GM23338 (cell line): ENCODE measurements around the gene PRRT1. TPM values are rescaled to one million over a fixed set of nuclear protein-coding genes. Genes with fewer than 3 reads are reported as not detected.

Experiments used
- ATAC-seq: fragments of 200-7000 bp; cut with Tn5 transposase; 3 replicates; pipeline ENCODE4 v1.9.1; 2020
- DNase-seq: peaks from one replicate; pipeline ENCODE4 v3.0.0-alpha.2; 2015; ENCODE audit warnings: low spot score
- H2AFZ ChIP-seq: fragments of 200-600 bp; sonication (generic); 2 replicates; pipeline ENCODE4 v1.8.0; 2016; ENCODE audit warnings: antibody characterized with exemption, mild to moderate bottlenecking, moderate library complexity
- H3F3A ChIP-seq: fragments of 200-600 bp; sonication (generic); replicated peaks from 2 replicates; pipeline ENCODE4 v1.8.0; 2017; ENCODE audit warnings: antibody characterized with exemption, mixed run types, low read depth
- H3K27ac ChIP-seq: fragments of 200-600 bp; sonication (generic); 2 replicates; pipeline ENCODE4 v1.6.1; 2016; ENCODE audit warnings: low read depth
- H3K27me3 ChIP-seq: fragments of 200-600 bp; sonication (generic); 2 replicates; pipeline ENCODE4 v1.8.0; 2016; ENCODE audit warnings: mild to moderate bottlenecking, mixed run types, moderate library complexity; ENCODE audit not compliant: insufficient read depth
- H3K36me3 ChIP-seq: fragments of 200-600 bp; sonication (generic); 2 replicates; pipeline ENCODE4 v1.8.0; 2016; ENCODE audit warnings: mild to moderate bottlenecking; ENCODE audit not compliant: insufficient read depth
- H3K4me1 ChIP-seq: fragments of 200-600 bp; sonication (generic); 2 replicates; pipeline ENCODE4 v1.8.0; 2016; ENCODE audit warnings: mild to moderate bottlenecking, moderate library complexity; ENCODE audit not compliant: insufficient read depth
- H3K4me2 ChIP-seq: fragments of 200-600 bp; sonication (generic); 2 replicates; pipeline ENCODE4 v1.7.1; 2017; ENCODE audit warnings: mixed run types
- H3K4me3 ChIP-seq: fragments of 200-600 bp; sonication (generic); 2 replicates; pipeline ENCODE4 v1.6.1; 2016; ENCODE audit warnings: mixed run types
- H3K79me2 ChIP-seq: fragments of 200-600 bp; sonication (generic); replicated peaks from 2 replicates; pipeline ENCODE4 v1.8.0; 2017; ENCODE audit warnings: mild to moderate bottlenecking; ENCODE audit not compliant: insufficient read depth
- H3K9me2 ChIP-seq: fragments of 200-600 bp; sonication (generic); 2 replicates; pipeline ENCODE4 v1.8.0; 2017; ENCODE audit not compliant: insufficient read depth
- H4K20me1 ChIP-seq: fragments of 200-600 bp; sonication (generic); replicated peaks from 2 replicates; pipeline ENCODE4 v1.8.0; 2017; ENCODE audit warnings: mild to moderate bottlenecking; ENCODE audit not compliant: insufficient read depth
- H3K27ac Mint-ChIP-seq: 2 replicates; pipeline ENCODE4 v1.8.0; 2020; ENCODE audit warnings: inconsistent platforms, mild to moderate bottlenecking, moderate library complexity, mixed read lengths
- H3K27me3 Mint-ChIP-seq: 3 replicates; pipeline ENCODE4 v1.8.0; 2022; ENCODE audit warnings: low read depth, mild to moderate bottlenecking, moderate library complexity, mixed read lengths, inconsistent platforms; ENCODE audit not compliant: insufficient read depth, poor library complexity
- H3K36me3 Mint-ChIP-seq: 3 replicates; pipeline ENCODE4 v1.8.0; 2021; ENCODE audit warnings: low read depth, mild to moderate bottlenecking, inconsistent platforms, moderate library complexity, mixed read lengths
- H3K4me1 Mint-ChIP-seq: 3 replicates; pipeline ENCODE4 v1.8.0; 2020; ENCODE audit warnings: mild to moderate bottlenecking, inconsistent platforms, mixed read lengths
- H3K4me3 Mint-ChIP-seq: 3 replicates; pipeline ENCODE4 v1.8.0; 2021; ENCODE audit warnings: moderate library complexity, mild to moderate bottlenecking, inconsistent platforms, mixed read lengths
- H3K9me3 Mint-ChIP-seq: 3 replicates; pipeline ENCODE4 v1.8.0; 2020; ENCODE audit warnings: moderate library complexity, mild to moderate bottlenecking, inconsistent platforms, mixed read lengths
- CREB1 ChIP-seq: fragments of 250-450 bp; sonication (Bioruptor Pico); IDR thresholded peaks from 2 replicates; pipeline ENCODE4 v1.5.0; 2020; ENCODE audit warnings: low read depth, mild to moderate bottlenecking, moderate library complexity
- CTCF ChIP-seq, 2 experiments: fragments of 200-600 bp in 1 of 2; sonication (generic) in 1 of 2; conservative IDR thresholded peaks; 2 replicates each; pipeline versions ENCODE4 v1.5.1 to v1.6.1; 2016 to 2017; ENCODE audit warnings: antibody characterized with exemption in 2 of 2, low read depth in 2 of 2, mild to moderate bottlenecking in 2 of 2, moderate library complexity in 1 of 2
- ETS1 ChIP-seq: IDR thresholded peaks from 2 replicates; pipeline ENCODE4 v1.6.1; 2016; ENCODE audit warnings: antibody characterized with exemption
- EZH2phosphoT487 ChIP-seq: fragments of 200-600 bp; sonication (generic); IDR thresholded peaks from one replicate; pipeline ENCODE4 v1.8.1; 2018; ENCODE audit warnings: antibody characterized with exemption; ENCODE audit not compliant: unreplicated experiment
- POLR2AphosphoS5 ChIP-seq: IDR thresholded peaks from 2 replicates; pipeline ENCODE4 v1.6.1; 2016; ENCODE audit warnings: antibody characterized with exemption, low read depth
- ZNF114 ChIP-seq: fragments of 250-450 bp; sonication (Bioruptor Pico); IDR thresholded peaks from 2 replicates; pipeline ENCODE4 v1.5.0; 2020; ENCODE audit warnings: mild to moderate bottlenecking, moderate library complexity
- ZNF331 ChIP-seq: fragments of 250-450 bp; sonication (Bioruptor Pico); IDR thresholded peaks from 2 replicates; pipeline ENCODE4 v1.5.0; 2020; ENCODE audit warnings: low read depth, mild to moderate bottlenecking, moderate library complexity
- ZNF462 ChIP-seq: fragments of 250-450 bp; sonication (Bioruptor Pico); IDR thresholded peaks from 2 replicates; pipeline ENCODE4 v1.5.0; 2020; ENCODE audit warnings: mild to moderate bottlenecking, moderate library complexity
- polyA plus RNA-seq: library from polyadenylated mRNA; unstranded; fragments of >200 nt; fragmentation: Nextera tagmentation; extraction: Ambion mirVana; gene quantifications from 2 replicates; pipeline ENCODE4 v1.2.1, GENCODE V29; 2016
- total RNA-seq: library from RNA; depleted of rRNA; stranded (reverse); fragments of >200 nt; shearing (Covaris generic); gene quantifications from 2 replicates; pipeline ENCODE4 v1.2.3, GENCODE V29; 2014

The PRRT1 gene
- total and polyA plus RNA-seq, 2 experiments from 2014 or later: 2.7 TPM; not detected in 1

- no peak overlapping the region for H3K4me3 Mint-ChIP-seq
- ATAC-seq (no peak), DNase-seq (no peak)
- peaks cover 13% of the 10 kb centered on the region for H3K79me2 ChIP-seq
- H2AFZ ChIP-seq: no peak overlapping the region
- H4K20me1 ChIP-seq: no peaks in the 10 kb centered on the region
- no peaks in the 10 kb centered on the region for H3K27me3 ChIP-seq
- no peak overlapping the region for H3K4me3 ChIP-seq
- H3K36me3 Mint-ChIP-seq: peaks cover 62% of the 10 kb centered on the region
- no peak overlapping the region for H3K27ac ChIP-seq
- H3K9me2 ChIP-seq: no peaks in the 10 kb centered on the region
- no peaks in the 10 kb centered on the region for H3K9me3 Mint-ChIP-seq
- TF ChIP-seq ZNF114 (CRISPR knock-in tag) (no peak), CTCF (conservative IDR thresholded peaks at IDR 0.05; ENCODE audit: low read depth in 2 of 2) (0 out of 4 replicates have a peak, but pooled peaks of 1 of the 2 experiments have one; percentile 13)
- H3K4me1 Mint-ChIP-seq: peaks cover 35% of the 10 kb centered on the region
- peaks cover 14% of the 10 kb centered on the region for H3F3A ChIP-seq
- H3K4me2 ChIP-seq: no peak overlapping the region
- no peak overlapping the region for H3K27ac Mint-ChIP-seq
- peaks cover 9% of the 10 kb centered on the region; the same call in 1 of the 2 replicates for H3K4me1 ChIP-seq
- H3K27me3 Mint-ChIP-seq: peaks cover 19% of the 10 kb centered on the region
- peaks cover 2% of the 10 kb centered on the region; the same call in 1 of the 2 replicates for H3K36me3 ChIP-seq
Measured at GRCh38 chr6:32181915-32182529, 30.3 kb upstream of the PRRT1 start.

GRCh38 chr6:32181148-32181702 lies 29.5 kb upstream of the PRRT1 start:
- no peaks in the 10 kb centered on the region for H3K9me3 Mint-ChIP-seq
- Histone ChIP-seq H3K27me3 (no peaks in the 10 kb centered on the region), H3K4me3 (no peak overlapping the region), H4K20me1 (no peaks in the 10 kb centered on the region), H3K4me2 (no peak overlapping the region), H3K79me2 (peaks cover 13% of the 10 kb centered on the region), H3K36me3 (peaks cover 2% of the 10 kb centered on the region; the same call in 1 of the 2 replicates), H3K27ac (no peak overlapping the region), H3K9me2 (no peaks in the 10 kb centered on the region), H3K4me1 (peaks cover 13% of the 10 kb centered on the region; the same call in 1 of the 2 replicates), H2AFZ (no peak overlapping the region), H3F3A (peaks cover 12% of the 10 kb centered on the region)
- peaks cover 54% of the 10 kb centered on the region for H3K36me3 Mint-ChIP-seq
- H3K27me3 Mint-ChIP-seq: peaks cover 23% of the 10 kb centered on the region
- H3K4me1 Mint-ChIP-seq: peaks cover 36% of the 10 kb centered on the region
- ATAC-seq: no peak
- no peak for DNase-seq
- 0 out of 3 replicates have a peak overlapping the region, but pooled peaks have one; percentile 6 for H3K4me3 Mint-ChIP-seq
- no peak overlapping the region; the same call in 1 of the 2 replicates for H3K27ac Mint-ChIP-seq
- TF ChIP-seq CTCF (conservative IDR thresholded peaks at IDR 0.05; ENCODE audit: low read depth in 2 of 2): no peak
- no peak for TF ChIP-seq ETS1
- TF ChIP-seq ZNF331 (CRISPR knock-in tag): no peak
- TF ChIP-seq ZNF114 (CRISPR knock-in tag): no peak
- no peak for TF ChIP-seq CREB1 (CRISPR knock-in tag)
- no peak for TF ChIP-seq POLR2AphosphoS5
- no peak for TF ChIP-seq EZH2phosphoT487
- TF ChIP-seq ZNF462 (CRISPR knock-in tag): no peak
